GM08714 (cell line): ENCODE data around the gene TLE3.

Experiments
- H3K4me3 ChIP-seq: fragments of 200-500 bp; sonication (Bioruptor generic); 2 replicates; pipeline ENCODE4 v1.5.1; 2014; ENCODE audit warnings: mild to moderate bottlenecking, low read length, inconsistent platforms
- ZNF274 ChIP-seq: IDR thresholded peaks from 2 replicates; pipeline ENCODE4 v1.6.1; 2012; ENCODE audit warnings: mild to moderate bottlenecking, low read depth, low read length

The TLE3 gene

DNA sequence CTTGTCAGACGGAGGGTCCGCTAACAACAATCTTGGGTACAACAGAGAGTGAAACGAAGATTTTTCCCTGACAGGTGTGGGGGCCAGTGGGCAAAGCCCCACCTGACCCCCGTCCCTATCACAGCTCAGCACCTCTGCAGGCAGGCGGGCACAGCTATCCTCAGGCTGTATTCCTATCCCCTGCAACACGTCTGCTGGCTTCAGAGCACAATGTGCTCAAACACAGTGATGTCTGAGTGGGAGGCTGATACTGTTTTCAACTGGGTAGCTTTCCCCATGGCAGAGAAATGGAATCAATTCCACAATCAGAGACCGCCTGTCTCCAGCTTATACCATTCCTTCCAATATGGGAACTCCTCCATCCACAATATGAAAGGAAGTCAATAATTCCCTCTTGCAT lies 28.0 kb downstream of the TLE3 start:
- no peak overlapping the region for H3K4me3 ChIP-seq
- TF ChIP-seq ZNF274, result no peak

DNA sequence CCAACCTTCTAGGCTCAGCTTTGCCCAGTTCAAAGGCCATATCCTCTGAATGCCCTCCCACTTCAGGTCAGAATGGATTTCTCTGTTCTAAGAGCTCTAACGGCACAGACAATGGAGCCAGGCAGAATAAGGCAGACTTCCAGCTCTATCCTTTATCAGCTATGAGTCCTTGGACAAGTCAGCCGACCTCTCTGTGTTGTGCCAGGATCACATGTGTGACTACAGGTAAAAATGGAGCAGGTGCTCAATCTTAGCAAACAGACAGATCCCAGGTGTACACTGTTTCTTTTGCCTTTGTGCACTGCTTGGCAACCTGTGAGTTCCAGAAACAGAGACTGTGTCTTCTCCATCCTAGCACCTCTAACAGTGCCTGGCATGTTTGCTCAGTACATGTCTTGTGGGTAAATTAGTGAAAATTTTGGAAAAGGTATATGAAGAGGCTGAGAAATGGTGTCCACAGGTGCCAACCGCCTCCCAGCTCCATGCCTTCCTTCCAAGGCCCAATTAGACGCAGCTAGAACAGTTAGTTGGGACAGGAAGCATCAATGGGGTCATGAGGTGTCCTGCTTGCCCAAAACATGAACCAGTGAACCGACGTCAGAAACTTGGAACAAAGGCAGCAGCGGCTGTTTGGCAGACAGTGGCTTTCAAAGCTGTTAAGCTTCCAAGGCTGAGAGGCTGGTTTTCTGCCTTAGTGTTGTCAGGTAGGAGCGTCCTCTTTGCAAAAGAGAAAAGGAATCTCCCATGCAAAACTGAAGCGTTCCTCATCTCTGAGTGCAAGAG lies 28.7 kb downstream of the TLE3 start:
- no peak for TF ChIP-seq ZNF274
- H3K4me3 ChIP-seq, result no peak overlapping the region

DNA sequence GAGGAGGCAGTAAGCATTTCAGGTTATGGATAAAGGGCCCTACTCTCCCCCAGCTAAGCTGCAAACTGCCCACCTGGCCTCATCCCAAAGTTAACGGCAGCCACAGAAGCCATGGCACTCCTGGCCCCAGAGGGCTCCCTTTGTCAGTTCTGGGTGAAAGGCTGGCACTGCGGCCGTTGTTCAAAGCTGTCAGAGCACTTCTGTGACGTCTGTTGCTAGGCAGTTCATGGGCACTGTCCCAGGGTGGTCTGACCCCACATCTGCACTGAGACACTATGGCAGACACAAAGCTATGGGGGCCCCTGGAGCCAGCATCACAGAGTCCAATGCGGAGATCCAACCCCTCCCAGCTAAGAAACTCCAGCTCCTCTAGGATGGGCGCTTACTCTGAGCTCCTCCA lies 30.0 kb downstream of the TLE3 start:
- no peak for TF ChIP-seq ZNF274
- H3K4me3 ChIP-seq, result no peak overlapping the region

DNA sequence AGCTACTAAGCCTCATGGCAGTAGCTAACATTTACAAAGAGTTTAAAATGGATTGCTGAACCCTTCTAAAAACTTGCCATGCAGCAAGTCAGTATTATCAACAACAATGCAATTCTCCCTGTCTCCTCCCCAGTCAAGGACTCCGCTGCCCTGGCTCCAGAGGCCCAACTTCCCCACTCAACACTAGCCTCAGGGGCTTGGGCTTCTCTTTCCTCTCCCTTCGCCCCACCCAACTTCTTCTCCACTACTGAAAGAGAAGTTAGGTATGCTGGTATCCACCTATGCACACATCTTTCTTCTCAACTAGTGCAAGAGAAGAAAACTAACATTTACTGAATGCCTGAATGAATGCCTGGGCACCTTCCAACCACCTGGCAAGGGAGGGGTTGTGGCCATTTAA lies 30.7 kb downstream of the TLE3 start:
- TF ChIP-seq ZNF274, result no peak
- no peak overlapping the region for H3K4me3 ChIP-seq

GRCh38 chr15:70066447-70066846 lies 31.3 kb downstream of the TLE3 start:
- no peak overlapping the region for H3K4me3 ChIP-seq
- TF ChIP-seq ZNF274, result no peak

DNA sequence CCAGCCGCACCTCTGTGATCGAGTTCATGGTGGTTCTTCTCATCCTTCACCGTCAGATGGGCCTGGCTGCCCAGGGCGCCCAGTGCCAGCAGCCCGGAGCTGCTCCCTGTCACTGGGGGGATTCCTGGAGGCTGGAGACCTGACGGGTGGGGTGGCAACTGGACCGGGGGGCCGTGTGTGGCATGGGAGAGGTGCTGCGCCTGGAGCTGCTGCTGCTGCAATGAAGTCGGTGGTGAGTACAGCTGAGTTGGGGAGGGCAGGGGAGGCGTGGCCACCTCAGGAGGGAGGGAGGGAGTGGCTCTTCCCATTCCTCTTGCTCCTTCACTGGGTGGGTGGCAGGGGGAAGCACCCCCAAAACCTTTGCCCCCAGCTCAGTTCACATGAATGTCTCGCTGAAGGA lies 31.7 kb downstream of the TLE3 start:
- H3K4me3 ChIP-seq, result no peak overlapping the region
- no peak for TF ChIP-seq ZNF274

DNA sequence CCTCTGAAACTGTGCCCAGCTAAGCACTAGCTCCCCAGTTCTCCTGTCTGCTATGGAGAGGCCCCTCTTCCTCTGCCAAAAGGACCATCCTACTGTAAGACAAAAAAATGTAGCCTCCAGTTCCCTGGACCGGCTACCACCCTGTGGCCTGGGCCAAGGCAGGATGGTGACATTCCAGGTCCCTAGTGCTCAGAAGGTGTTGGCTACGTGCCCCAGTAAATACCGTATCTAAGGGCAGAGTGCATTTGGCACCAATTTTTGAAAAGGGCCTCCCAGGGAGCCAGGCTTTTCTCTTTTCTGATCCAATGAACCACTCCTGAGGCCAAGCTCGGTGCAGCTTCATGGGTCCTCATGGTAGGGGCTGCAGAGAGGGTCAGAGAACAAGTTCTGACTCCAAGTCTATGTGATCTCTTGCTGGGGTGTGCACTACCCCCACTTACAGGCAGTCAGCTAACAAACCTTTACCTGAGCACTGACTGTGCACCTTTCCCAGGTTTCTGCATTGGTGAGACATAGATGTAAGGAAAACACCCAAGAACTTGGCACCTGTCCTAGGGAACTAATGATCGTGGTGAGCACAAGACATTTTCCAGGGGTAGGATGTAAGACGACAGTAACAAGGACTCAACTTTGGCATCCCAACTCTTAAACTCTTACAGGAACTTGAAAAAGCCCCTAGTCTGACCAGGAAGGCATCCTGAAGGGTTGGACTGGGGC lies 32.6 kb downstream of the TLE3 start:
- TF ChIP-seq ZNF274, result no peak
- no peak overlapping the region for H3K4me3 ChIP-seq

- TF ChIP-seq ZNF274, result no peak
Measured at GRCh38 chr15:70064441-70064840, 33.3 kb downstream of the TLE3 start.

GRCh38 chr15:70063980-70064379 lies 33.7 kb downstream of the TLE3 start:
- H3K4me3 ChIP-seq, result no peak overlapping the region

More at GRCh38 chr15:70064441-70064840, 33.3 kb downstream of the TLE3 start:
- no peak overlapping the region for H3K4me3 ChIP-seq

DNA sequence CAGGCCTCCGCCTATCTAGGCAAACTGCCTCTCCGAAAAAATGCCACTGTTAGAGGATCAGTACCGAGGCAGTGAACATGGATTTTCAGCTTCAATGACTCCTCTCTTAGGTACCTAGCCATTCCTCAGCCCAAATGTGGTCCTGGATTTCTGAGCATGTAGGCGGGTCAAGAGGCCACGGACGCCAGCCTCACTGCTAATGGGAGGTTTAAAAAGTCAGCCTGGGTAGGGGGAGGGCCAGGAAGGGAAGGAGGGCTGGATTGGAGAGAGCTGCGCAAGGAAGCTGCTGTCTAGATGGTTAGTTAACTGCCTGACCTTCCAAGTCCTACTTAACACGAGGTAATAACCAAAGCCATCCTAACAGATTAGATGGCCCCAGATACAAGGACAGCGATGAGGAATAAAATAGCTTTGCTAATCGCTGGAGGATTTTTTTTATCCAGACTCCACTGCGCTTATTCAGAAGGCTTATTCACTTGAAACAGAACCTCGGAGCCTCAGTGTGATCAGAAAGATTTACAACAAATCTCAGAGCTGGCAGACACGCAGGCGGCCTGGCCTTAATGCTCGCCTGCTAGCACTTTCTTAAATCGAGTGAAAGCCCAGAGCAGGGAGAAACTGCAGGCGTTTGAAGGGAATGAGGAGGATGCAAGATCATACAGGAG lies 34.3 kb downstream of the TLE3 start:
- no peak for TF ChIP-seq ZNF274
- H3K4me3 ChIP-seq, result no peak overlapping the region

More at GRCh38 chr15:70063980-70064379, 33.7 kb downstream of the TLE3 start:
- no peak for TF ChIP-seq ZNF274

DNA sequence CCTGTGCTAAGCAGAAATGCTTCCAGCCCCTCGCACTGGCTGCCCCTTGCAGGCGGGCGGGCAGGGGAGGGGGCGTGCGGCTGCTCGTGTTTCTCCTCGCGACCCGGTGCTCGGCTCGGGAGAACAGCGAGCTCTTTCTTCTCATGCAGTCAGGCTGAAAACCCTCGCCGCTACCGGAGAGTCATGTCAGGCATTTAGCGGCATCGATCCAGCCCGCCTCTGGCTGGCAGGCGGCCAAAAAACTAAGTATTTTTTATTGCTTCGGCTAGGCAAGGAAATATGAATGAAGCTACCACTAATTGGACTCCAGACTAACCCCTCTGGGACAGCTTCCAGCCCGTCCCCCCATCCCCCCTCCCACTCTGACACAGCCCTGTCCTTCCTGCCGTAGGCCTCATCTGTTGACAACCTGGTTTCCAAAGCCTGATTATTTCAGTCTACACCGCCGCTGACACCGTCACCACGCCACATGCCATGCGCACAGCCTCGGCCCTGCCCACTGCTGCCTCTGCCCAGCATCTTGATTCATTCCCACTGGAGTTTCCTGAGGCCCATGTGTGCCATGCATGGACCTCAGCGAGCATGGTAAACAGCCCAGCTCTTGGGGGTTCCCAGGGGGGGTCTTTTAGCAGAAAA lies 35.3 kb downstream of the TLE3 start:
- no peak for TF ChIP-seq ZNF274
- no peak overlapping the region for H3K4me3 ChIP-seq

DNA sequence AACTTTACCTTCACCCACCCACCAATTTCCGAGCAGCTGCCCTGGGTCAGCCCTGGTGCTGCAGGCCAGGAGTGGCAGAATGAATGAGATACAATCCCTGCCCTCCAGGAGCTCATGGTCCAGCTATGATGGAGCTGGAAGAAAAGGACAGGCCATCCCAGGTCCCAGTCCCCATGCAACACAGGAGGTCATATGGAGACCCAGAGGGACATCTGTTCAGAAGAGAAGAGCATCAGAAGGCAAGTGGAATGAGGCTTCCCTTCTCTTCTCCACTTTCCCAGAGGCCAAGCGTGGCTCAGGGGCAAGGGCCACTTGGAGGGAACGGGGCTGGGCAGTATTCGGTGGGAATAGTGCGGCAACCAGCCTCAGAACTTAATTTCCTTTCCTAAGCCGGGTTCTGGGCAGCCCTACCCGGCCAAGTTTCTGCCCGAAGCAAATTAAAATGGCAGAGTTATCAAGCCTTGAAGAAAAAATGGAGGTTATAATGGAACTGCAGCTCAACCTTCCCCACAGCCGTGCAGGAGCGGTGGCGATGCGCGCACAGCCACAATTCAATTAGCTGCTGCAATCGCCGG lies 35.9 kb downstream of the TLE3 start:
- no peak overlapping the region for H3K4me3 ChIP-seq
- TF ChIP-seq ZNF274, result no peak

- no peak overlapping the region for H3K4me3 ChIP-seq
- no peak for TF ChIP-seq ZNF274
Measured at GRCh38 chr15:70060993-70061305, 36.8 kb downstream of the TLE3 start.
